HEK293 (cell line): ENCODE data around the gene C1QTNF4.

Source experiments
- CTCF ChIA-PET: fragments of 350-600 bp; formaldehyde crosslinking; extraction: SDS; loops from one replicate; lab custom pipeline; 2021; ENCODE audit warnings: antibody characterized with exemption; lab: Yijun Ruan, JAX
- POLR2A ChIA-PET: fragments of 300-600 bp; formaldehyde crosslinking; extraction: SDS; loops from one replicate; lab custom pipeline; 2020; ENCODE audit warnings: antibody characterized with exemption, inconsistent platforms; lab: Yijun Ruan, JAX
- H3K27ac ChIP-seq: fragments of 200-500 bp; sonication (Bioruptor generic); 2 replicates; pipeline ENCODE4 v1.5.1; 2014; ENCODE audit warnings: low read depth, low read length, control low read depth, inconsistent platforms; ENCODE audit errors: extremely low read depth
- H3K36me3 ChIP-seq, 2 experiments: fragments of 200-500 bp in 1 of 2; sonication (Bioruptor generic) in 1 of 2; 1 replicate in 1 of 2; 2 replicates in 1 of 2; pipeline ENCODE4 v1.5.1; 2014 to 2017; ENCODE audit warnings: inconsistent platforms in 2 of 2, low read length in 2 of 2; ENCODE audit not compliant: control insufficient read depth in 2 of 2, insufficient read depth in 1 of 2
- H3K4me1 ChIP-seq: fragments of 200-500 bp; sonication (Bioruptor generic); 2 replicates; pipeline ENCODE4 v1.5.1; 2014; ENCODE audit warnings: mild to moderate bottlenecking, low read length, inconsistent platforms; ENCODE audit not compliant: control insufficient read depth, insufficient read depth
- H3K4me3 ChIP-seq: 2 replicates; pipeline ENCODE4 v1.5.1; 2011; ENCODE audit warnings: low read depth, mild to moderate bottlenecking, control low read depth, low read length, moderate library complexity
- H3K9me3 ChIP-seq: fragments of 200-500 bp; sonication (Bioruptor generic); 2 replicates; pipeline ENCODE4 v1.5.1; 2014; ENCODE audit warnings: low read depth, low read length, inconsistent platforms; ENCODE audit not compliant: control insufficient read depth, insufficient read depth
- BCL6B ChIP-seq: fragments of 450-650 bp; formaldehyde crosslinking; IDR thresholded peaks from 2 replicates; pipeline ENCODE4 v1.5.1; 2017; ENCODE audit warnings: missing biosample characterization, missing genetic modification characterization
- HIC1 ChIP-seq: fragments of 450-650 bp; formaldehyde crosslinking; IDR thresholded peaks from 2 replicates; pipeline ENCODE4 v1.5.1; 2016; ENCODE audit warnings: missing biosample characterization, missing genetic modification characterization
- KLF9 ChIP-seq: fragments of 450-650 bp; formaldehyde crosslinking; IDR thresholded peaks from 2 replicates; pipeline ENCODE4 v1.5.1; 2016; ENCODE audit warnings: missing biosample characterization, missing genetic modification characterization, low read depth
- MYNN ChIP-seq: fragments of 450-650 bp; formaldehyde crosslinking; IDR thresholded peaks from 2 replicates; pipeline ENCODE4 v1.5.1; 2016; ENCODE audit warnings: missing biosample characterization, missing genetic modification characterization, borderline replicate concordance
- OSR2 ChIP-seq: fragments of 450-650 bp; formaldehyde crosslinking; IDR thresholded peaks from 2 replicates; pipeline ENCODE4 v1.5.1; 2016; ENCODE audit warnings: missing biosample characterization, missing genetic modification characterization
- SETDB1 ChIP-seq: IDR thresholded peaks from one replicate; pipeline ENCODE4 v1.6.1; 2017; ENCODE audit warnings: mild to moderate bottlenecking, low read length, moderate library complexity, mixed read lengths; ENCODE audit not compliant: insufficient read length
- TRIM28 ChIP-seq: IDR thresholded peaks from 2 replicates; pipeline ENCODE4 v1.6.1; 2011; ENCODE audit warnings: low read length, control low read depth, borderline replicate concordance
- ZBTB44 ChIP-seq: fragments of 450-650 bp; IDR thresholded peaks from 2 replicates; pipeline ENCODE4 v1.5.1; 2018; ENCODE audit warnings: missing biosample characterization, mild to moderate bottlenecking, missing genetic modification characterization
- ZNF121 ChIP-seq: fragments of 450-650 bp; formaldehyde crosslinking; IDR thresholded peaks from 2 replicates; pipeline ENCODE4 v1.5.1; 2016; ENCODE audit warnings: missing biosample characterization, missing genetic modification characterization
- ZNF350 ChIP-seq: fragments of 450-650 bp; formaldehyde crosslinking; IDR thresholded peaks from 2 replicates; pipeline ENCODE4 v1.5.0; 2017; ENCODE audit warnings: missing biosample characterization, mild to moderate bottlenecking, missing genetic modification characterization
- ZNF426 ChIP-seq: fragments of 450-650 bp; formaldehyde crosslinking; IDR thresholded peaks from 2 replicates; pipeline ENCODE4 v1.5.1; 2017; ENCODE audit warnings: missing biosample characterization, missing genetic modification characterization, mild to moderate bottlenecking, inconsistent platforms, moderate library complexity
- ZNF513 ChIP-seq: fragments of 450-650 bp; IDR thresholded peaks from 2 replicates; pipeline ENCODE4 v1.5.1; 2018; ENCODE audit warnings: missing biosample characterization, missing genetic modification characterization
- ZNF585B ChIP-seq: fragments of 450-650 bp; formaldehyde crosslinking; IDR thresholded peaks from 2 replicates; pipeline ENCODE4 v1.5.1; 2016; ENCODE audit warnings: missing biosample characterization, missing genetic modification characterization
- ZNF629 ChIP-seq: fragments of 450-650 bp; formaldehyde crosslinking; IDR thresholded peaks from 2 replicates; pipeline ENCODE4 v1.5.1; 2017; ENCODE audit warnings: missing biosample characterization, missing genetic modification characterization
- ZNF639 ChIP-seq: fragments of 450-650 bp; formaldehyde crosslinking; IDR thresholded peaks from 2 replicates; pipeline ENCODE4 v1.5.1; 2016; ENCODE audit warnings: missing biosample characterization, missing genetic modification characterization
- ZNF645 ChIP-seq: fragments of 450-650 bp; formaldehyde crosslinking; IDR thresholded peaks from 2 replicates; pipeline ENCODE4; 2016; ENCODE audit warnings: missing biosample characterization, missing genetic modification characterization
- ZNF777 ChIP-seq: fragments of 450-650 bp; formaldehyde crosslinking; IDR thresholded peaks from 2 replicates; pipeline ENCODE4 v1.5.1; 2017; ENCODE audit warnings: missing biosample characterization, missing genetic modification characterization, borderline replicate concordance

The C1QTNF4 gene

GRCh38 chr11:47569646-47570045 is 24.6 kb downstream of the C1QTNF4 start:
- H3K4me1 ChIP-seq, result peaks cover 14% of the 10 kb centered on the region
- CTCF ChIA-PET, result interaction anchor here (0.7 kb wide), 1 partner anchor 142 kb away, joined by 4 read pairs; no protein-coding TSS in a partner anchor
- peaks cover 10 to 63% of the 10 kb centered on the region in 2 experiments for H3K36me3 ChIP-seq
- no peaks in the 10 kb centered on the region for H3K9me3 ChIP-seq
- TF ChIP-seq HIC1 (tag by site-specific recombination), result no peak
- TF ChIP-seq ZNF426, result no peak
- TF ChIP-seq ZNF585B (tag by site-specific recombination), result no peak
- no peak for TF ChIP-seq MYNN (tag by site-specific recombination)
- no peak for TF ChIP-seq ZNF350 (tag by site-specific recombination)
- no peak for TF ChIP-seq ZNF645 (tag by site-specific recombination)
- no peak for TF ChIP-seq ZNF121 (tag by site-specific recombination)
- no peak for TF ChIP-seq BCL6B (tag by site-specific recombination)
- TF ChIP-seq ZNF513, result no peak
- TF ChIP-seq ZNF639 (tag by site-specific recombination), result no peak
- no peak for TF ChIP-seq TRIM28
- no peak for TF ChIP-seq ZNF629 (tag by site-specific recombination)
- no peak for TF ChIP-seq SETDB1
- TF ChIP-seq OSR2 (tag by site-specific recombination), result no peak
- TF ChIP-seq ZBTB44 (tag by site-specific recombination), result no peak
- TF ChIP-seq KLF9 (tag by site-specific recombination), result no peak
- TF ChIP-seq ZNF777 (tag by site-specific recombination), result no peak
- TF ChIP-seq, all 188 proteins: peak for 0
- no peak overlapping the region for H3K4me3 ChIP-seq
- POLR2A ChIA-PET, result interaction anchor here (0.7 to 1.3 kb wide), 3 partner anchors 9 to 19 kb away, joined by 4 to 7 read pairs (median 6); partner anchors contain the start of genes KBTBD4 and NDUFS3
- no peak overlapping the region for H3K27ac ChIP-seq
